ENCODE results near the gene DDX20.
"Not testable (repeated sequence)": the region's sequence is repeated elsewhere in the genome, so short reads cannot be mapped to it uniquely, and the experiment has no call there.

DNA sequence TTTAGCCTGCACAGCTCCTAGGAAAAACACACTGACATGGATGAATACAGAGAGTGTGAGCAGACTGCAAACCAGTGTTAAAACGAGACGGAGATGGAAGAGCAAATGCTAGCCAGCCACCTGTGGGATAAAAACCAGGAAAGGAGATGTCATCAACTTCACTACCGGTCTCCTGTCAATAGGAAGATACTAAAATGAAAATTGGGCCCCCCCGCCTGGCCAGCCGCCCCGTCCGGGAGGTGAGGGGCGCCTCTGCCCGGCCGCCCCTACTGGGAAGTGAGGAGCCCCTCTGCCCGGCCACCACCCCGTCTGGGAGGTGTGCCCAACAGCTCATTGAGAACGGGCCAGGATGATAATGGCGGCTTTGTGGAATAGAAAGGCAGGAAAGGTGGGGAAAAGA lies 44.0 kb downstream of the DDX20 start:
- TF ChIP-seq POLR2A (IDR thresholded peaks at IDR 0.05; ENCODE audit: control extremely low read depth in 1 of 2, low read depth in 2 of 2, low read length in 2 of 2); BRCA1 (IDR thresholded peaks at IDR 0.05; ENCODE audit: low read depth, low read length): not testable (repeated sequence)
- TF ChIP-seq, protein P1, sequence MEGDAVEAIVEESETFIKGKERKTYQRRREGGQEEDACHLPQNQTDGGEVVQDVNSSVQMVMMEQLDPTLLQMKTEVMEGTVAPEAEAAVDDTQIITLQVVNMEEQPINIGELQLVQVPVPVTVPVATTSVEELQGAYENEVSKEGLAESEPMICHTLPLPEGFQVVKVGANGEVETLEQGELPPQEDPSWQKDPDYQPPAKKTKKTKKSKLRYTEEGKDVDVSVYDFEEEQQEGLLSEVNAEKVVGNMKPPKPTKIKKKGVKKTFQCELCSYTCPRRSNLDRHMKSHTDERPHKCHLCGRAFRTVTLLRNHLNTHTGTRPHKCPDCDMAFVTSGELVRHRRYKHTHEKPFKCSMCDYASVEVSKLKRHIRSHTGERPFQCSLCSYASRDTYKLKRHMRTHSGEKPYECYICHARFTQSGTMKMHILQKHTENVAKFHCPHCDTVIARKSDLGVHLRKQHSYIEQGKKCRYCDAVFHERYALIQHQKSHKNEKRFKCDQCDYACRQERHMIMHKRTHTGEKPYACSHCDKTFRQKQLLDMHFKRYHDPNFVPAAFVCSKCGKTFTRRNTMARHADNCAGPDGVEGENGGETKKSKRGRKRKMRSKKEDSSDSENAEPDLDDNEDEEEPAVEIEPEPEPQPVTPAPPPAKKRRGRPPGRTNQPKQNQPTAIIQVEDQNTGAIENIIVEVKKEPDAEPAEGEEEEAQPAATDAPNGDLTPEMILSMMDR (IDR thresholded peaks at IDR 0.05; ENCODE audit: control extremely low read depth in 1 of 3, insufficient read depth in 1 of 3, low read depth in 1 of 3, low read length in 3 of 3): not testable (repeated sequence)
- TF ChIP-seq, protein P2, sequence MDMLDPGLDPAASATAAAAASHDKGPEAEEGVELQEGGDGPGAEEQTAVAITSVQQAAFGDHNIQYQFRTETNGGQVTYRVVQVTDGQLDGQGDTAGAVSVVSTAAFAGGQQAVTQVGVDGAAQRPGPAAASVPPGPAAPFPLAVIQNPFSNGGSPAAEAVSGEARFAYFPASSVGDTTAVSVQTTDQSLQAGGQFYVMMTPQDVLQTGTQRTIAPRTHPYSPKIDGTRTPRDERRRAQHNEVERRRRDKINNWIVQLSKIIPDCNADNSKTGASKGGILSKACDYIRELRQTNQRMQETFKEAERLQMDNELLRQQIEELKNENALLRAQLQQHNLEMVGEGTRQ (IDR thresholded peaks at IDR 0.05; ENCODE audit: low read length): not testable (repeated sequence)
